KBM-7 (cell line): Measurements from ENCODE around the gene CYTL1.

Experiments used
- DNase-seq: peaks from one replicate; pipeline ENCODE4 v3.0.0-alpha.2; 2015
- in situ Hi-C: fragments of 300-500 bp; cut with MboI; formaldehyde crosslinking; loops from 2 replicates; pipeline ENCODE4 v1.14.3; 2020; ENCODE audit warnings: low sequenced_read_pairs, low pct_unique_long_range_greater_than_20kb, mixed read lengths

CYTL1 gene

DNA sequence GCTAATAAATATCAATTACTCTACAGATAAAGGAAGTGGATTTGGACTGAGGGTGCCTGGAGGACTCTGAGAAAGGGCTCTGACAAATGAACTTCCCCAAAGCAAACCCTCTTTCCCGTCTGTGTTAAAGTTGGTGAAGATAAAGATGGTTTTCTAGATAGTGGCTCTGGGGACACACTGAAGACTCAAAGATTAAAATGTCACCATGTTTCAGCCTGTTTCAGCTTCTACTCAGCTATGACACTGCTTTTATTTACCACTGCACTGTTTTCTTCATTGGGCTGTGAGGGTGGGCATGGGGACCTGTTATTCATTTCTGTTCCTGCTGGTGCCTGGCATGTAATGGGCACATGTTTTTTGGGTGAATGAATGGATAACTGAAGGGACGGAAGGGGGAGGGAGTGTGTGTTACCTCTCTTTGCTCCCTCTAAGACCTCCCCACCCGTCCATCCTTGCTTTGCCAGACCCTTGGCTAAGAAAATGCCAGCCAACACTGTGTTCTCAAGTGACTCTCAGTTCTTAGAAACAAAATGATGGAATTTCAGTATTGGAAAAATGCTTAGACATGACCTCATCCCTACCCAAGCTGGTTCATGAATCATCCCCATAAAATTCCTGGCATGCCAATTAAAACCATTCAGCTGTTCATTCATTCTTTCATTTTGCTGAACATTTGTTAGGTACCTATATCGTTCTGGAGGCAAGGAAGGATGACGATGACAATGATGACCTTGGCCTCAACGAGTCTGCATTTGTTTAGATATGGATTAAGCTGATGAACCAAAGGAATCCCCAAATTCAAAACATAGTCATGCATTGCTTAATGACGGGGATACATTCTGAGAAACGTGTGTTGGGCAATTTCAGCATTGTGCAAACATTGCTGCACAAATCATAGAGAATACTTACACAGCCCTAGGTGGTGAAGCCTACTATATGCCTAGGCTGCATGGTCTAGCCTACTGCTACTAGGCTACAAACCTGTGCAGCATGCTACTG is 18.6 kb upstream of the CYTL1 start:
- peak; percentile 80 for DNase-seq

DNA sequence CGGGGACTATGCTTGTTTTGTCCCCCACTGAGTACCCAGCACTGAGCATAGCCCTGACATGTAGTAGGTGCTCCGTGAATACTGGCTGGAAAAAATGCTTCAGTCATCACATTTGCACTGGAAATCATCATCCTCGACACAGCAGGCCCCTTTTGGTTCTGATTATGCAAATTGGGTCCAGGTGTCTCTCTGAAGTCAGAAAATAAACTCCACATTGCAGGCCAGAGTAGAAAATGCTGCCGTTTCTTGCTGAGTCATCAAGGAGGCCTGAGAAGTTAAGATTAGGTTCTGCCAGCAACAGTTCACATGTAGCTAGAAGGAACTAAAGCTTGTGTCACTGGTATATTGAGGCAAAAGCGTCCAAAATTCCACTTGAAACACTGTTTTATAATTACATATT is 17.0 kb upstream of the CYTL1 start:
- in situ Hi-C loops: no loop called here
- peak; percentile 69 for DNase-seq

More for the DNA sequence above, 18.6 kb upstream of the CYTL1 start:
- in situ Hi-C loops: no loop called here

DNA sequence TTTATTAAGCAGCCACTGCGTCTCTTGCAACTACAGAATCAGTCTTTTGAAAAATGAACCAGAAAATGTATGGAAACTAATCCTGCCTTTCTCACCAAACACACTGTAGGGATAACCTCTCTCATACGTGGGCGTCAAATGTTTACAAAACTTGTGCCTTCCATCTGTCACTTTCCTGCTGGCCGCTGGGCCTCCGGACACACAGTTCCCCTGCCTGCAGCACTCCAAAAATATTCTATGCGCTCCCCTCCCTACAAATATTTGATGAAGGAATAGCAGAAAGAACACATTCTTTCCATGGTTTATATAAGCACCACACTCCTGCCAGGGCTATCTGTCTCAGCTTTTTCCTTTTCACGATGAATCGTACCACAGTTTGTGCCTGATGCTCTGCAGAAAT is 14.9 kb upstream of the CYTL1 start:
- in situ Hi-C loops: no loop called here
- DNase-seq: no peak

DNA sequence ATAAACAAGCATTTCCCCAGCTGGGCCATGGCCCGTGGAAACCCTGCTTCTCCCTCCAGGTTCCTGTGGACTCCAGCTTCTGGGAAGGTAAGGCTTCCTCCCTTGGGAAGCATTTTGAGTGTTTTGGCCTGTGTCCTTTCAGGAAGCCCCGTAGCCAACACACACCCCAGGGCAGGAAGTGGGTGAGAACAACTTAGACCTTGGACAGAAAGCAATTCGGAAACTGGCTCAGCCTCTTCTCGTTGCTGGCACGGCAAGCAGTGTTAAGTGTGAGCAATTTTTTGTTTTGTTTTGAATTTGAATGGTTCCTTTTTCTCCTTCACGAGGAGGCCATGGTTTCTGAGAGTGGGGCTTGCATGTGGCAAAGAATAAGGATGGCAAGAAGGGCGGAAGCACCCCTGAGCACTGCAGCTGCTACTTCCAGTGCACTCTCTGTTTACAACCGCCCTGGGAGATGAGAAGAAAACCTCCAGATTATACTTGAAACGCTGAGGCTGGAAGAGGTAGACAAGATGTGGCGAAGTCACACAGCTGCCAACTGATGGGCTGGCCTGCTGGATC is 14.1 kb upstream of the CYTL1 start:
- DNase-seq: peak; percentile 77
- in situ Hi-C loops: no loop called here

DNA sequence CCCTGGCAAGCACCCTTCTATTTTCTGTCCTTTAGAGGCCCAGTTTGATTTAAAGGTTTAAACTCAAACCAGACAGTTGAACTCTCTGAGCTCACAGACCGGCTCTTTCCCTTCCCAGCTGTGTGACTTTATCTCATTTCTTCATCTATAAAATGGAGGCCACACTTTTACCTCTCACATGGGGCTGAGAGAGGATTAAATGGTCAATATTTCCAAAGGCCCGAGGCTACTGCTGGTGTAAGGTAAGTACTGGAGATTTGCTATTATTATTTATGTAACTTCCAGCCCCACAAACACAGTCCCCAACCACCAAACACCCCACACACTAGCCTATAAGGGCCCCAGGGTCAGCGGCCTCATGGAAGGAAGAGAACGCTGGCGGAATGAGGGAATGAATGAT is 13.6 kb upstream of the CYTL1 start:
- in situ Hi-C loops: no loop called here
- no peak for DNase-seq

DNA sequence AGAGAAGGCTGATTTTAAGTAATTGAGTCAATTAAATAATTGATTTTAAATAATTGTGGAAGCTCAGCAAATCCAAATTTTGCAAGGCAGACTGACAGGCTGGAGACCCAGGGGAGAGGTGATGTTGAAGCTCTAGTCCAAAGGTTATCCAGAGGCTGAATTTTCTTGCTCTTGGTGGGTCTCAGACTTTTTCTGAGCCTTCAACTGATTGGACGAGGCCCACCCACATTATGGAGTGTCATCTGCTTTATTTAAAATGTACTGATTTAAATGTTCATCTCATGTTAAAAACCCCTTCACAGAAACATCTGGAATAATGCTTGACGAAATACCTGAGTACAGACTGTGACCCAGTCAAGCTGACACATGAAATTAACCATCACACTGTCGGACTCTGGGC is 11.7 kb upstream of the CYTL1 start:
- no peak for DNase-seq
- in situ Hi-C loops: no loop called here

DNA sequence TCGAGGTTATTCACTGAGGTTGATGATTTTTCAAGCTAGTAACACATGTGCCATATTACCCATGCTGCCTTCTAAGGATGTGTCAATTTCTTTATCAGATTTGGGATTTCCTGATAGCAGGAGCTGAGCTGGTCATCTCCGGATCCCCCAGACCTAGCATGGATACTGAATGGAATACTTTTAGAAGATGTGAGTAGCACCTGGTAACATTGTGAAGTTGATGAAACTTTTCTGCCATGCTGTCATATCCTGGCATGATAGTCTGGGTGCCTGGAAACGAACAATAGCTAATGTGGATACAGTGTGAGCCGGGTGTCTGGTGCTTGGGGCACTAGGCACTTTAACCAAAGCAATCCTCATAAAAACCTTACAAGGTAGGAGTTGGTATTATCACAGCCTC is 11.0 kb upstream of the CYTL1 start:
- in situ Hi-C loops: no loop called here
- DNase-seq: no peak

DNA sequence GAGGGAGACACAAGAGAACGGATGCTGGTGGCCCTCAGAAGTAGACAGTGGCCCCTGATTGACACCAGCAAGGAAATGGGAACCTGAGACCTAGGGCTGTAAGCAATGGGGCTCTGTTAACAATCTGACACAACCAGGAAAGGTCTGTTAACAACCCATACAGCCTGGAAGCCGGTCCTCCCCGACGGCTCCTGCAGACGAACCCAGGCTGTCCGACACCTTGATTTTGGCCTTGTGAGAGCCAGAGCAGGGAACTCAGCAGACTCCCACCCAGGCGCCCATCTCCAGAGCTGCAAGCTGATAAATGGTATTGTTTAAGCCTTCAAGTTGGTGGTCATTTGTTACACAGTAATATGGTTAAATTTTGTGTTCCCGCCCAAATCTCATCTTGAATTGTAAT is 10.2 kb upstream of the CYTL1 start:
- in situ Hi-C loops: no loop called here
- no peak for DNase-seq

DNA sequence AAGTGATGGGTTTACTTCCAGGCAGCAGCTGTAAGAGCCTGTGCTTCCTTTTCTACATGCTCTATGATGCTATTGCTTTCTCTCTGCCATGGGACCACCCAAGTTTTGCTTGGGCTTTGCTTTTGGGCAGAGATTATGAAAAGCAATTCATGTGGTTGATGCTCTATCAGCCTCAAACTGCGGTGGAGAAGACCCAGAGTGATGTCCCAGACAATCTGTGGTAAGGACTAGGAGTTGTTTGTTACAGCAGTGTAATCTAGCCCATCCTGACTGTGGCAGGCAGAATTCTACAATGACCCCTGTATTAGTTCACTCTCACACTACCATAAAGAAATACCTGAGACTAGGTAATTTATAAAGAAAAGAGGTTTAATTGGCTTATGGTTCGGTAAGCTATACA is 9.2 kb upstream of the CYTL1 start:
- in situ Hi-C loops: no loop called here
- no peak for DNase-seq

DNA sequence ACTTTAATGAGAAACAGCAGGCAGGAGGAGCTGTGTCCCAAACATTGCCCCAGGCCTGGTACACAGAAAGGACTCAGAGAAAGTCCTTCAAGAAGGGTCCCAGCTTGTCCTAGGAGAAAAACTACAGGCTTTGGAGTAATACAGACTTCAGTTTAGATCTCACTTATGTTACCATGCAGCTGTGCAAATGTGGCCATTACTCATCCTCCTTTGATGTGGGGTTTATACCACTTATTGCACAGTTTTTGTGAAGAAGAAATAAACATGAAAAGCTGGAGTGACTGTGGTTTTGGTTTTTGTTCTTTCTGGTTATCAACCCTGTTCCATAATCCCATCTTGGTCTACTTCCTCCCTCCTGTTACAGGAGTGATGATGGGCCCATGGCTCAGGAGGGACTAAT is 8.1 kb upstream of the CYTL1 start:
- DNase-seq: no peak
- in situ Hi-C loops: no loop called here

DNA sequence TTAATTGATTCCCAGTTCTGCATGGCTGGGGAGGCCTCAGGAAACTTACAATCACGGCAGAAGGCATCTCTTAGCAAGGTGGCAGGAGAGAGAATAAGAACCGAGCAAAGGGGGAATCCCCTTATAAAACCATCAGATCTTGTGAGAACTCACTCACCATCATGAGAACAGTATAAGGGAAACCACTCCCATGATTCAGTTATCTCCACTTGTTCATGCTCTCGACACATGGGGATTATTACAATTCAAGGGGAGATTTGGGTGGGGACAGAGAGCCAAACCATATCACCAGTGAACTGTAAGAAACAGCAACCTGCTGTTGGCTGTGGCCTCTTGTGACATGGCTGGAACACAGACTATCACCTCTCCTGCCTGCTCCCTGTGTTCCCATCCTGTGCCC is 7.1 kb upstream of the CYTL1 start:
- in situ Hi-C loops: no loop called here

DNA sequence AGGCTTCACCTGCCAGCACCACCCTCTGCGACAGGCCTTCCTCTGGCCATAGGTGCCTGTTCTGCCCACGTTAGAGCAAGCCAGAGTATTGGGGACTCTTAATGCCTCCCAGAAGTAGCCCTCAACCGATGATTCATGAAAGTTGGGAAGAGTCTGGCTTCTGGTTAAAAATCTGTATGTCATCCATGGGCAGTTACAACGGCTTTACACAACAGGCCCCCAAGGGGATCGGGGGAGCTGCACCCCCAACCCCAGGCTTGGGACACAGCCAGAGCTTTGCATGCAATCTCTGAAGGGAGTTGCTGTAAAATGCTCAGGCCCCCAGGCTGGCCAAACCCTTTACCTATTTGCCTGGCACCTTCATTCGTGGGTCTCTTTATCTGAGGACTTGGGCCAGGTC is 5.4 kb upstream of the CYTL1 start:
- no peak for DNase-seq

More for the DNA sequence above, 7.1 kb upstream of the CYTL1 start:
- no peak for DNase-seq

DNA sequence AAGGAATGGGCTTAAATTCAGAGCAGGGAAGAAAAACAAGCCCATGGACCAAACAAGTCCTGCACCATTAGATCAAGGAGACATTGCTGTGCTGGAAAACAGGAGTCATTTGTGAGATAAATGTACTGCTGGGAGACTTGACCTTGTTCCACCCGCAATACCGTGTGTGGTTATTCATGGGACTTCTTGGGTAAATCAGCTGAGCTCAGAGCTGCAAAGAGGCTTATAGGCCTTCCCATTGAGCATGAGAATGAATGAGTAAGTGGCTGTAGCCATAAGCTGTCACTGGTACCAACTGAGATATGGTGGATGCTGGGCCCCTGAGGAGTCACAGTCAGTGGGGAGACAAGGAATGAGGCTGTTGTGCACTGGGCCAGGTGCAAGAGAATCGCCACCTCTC is 2.3 kb upstream of the CYTL1 start:
- in situ Hi-C loops: no loop called here
- no peak for DNase-seq

More for the DNA sequence above, 5.4 kb upstream of the CYTL1 start:
- in situ Hi-C loops: no loop called here

DNA sequence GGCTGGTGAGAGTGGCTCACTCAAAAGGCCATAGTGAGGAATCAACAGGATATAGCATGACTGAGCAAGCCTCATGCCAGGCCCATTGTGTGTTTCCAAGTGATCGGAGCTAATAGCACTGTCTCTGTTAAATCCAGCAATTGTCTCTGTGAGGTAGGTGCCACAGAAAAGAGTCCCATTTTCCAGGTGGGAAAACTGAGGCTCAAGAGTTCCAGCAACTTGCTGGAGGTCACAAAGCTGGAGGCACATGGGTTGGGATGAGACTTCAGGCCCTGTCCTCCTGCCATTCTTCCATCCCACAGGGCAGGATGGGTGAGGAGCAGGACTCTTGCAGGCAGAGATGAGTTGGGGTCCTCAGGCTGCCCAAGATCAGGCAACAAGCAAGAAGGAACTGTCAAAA is 1.1 kb upstream of the CYTL1 start:
- in situ Hi-C loops: no loop called here
- no peak for DNase-seq

DNA sequence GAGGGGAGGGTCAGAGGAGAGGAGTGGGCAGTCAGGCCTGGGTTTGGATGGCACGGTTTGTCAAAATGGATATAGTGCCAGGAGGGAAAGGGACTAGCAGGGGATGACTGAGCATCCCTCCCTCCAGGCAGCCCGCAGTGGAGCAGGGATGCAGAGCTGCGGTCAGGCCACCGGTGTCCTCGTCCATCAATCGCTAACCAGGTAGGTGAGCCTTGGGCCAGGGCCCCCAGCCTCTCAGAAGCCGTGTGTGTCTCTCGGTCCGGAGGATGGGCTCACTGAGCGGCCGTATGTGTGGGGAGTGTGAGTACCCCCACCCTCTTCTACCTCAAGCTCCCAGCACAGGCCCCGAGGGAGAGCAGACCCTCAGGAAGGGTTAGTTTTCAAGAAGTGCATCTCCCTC is 538 bp upstream of the CYTL1 start:
- DNase-seq: no peak

DNA sequence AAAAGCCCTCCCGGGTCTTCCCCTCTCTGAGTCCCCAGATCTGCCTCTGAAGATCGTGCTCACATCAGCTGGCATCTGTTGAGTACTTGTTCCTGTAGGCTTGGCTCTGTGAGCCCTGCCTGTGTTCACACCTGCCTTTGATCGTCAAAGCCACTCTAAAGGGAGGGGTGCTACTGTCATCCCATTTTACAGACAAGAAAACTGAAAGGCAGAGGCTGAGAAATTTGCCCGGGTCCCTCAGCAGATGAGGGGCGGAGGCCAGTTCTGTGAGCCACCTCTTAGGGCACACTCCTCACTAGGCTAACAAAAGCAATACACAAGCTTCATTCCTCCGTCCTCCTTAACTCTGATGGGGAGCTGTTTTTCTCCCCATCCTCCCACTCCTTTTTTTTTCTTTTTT is 655 bp downstream of the CYTL1 start:
- no peak for DNase-seq
- in situ Hi-C loops: no loop called here

More for the DNA sequence above, 538 bp upstream of the CYTL1 start:
- in situ Hi-C loops: no loop called here

DNA sequence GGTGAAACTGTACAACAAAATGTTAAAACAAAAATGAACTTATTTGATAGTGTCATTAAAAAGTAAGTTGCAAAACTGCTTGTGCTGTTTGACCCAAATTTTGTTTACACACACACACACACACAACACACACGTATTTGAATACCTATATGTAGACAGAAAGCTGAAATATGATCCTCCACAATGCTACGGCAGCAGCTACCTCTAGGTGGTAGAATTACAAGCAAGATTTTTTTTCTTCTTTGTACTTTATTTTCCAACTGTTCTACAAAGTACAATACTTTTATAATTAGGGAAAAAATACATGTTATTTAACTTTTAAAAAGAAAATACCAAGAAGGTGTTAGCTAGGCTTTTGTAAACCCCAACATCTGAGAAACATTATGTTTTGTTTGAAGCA is 1.2 kb downstream of the CYTL1 start:
- in situ Hi-C loops: no loop called here
- no peak for DNase-seq

DNA sequence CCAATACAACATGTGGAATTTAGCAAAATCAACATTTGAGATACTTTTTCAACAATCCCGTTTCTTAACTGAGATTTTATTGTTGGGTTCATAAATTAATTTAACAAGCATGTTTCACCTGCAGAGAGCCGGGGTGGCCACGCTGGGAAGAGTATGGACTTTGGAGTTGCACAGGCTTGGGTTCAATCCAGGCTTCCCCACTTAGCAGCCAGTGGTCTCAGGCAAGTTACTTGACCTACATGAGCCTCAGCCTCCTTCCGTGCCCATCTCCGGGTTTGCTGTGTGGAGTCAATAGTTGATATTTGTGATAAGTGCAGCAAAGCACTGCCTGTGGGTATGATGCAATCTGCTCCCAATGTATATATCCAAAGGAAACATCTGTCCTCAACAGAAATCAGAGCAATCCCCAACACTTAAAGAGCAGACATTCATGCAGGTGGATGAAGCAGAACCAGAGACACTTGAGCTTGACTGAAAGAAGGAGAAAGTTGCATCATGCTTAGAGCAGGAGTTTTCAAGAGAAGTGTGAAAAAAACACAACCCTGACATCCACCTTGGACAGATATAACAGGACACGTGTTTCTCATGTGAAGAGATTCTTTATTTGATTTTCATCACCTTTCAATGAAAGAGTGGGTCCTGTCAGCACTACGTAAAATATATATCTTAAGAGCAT is 5.1 kb downstream of the CYTL1 start:
- DNase-seq: peak; percentile 82
- in situ Hi-C loops: no loop called here

DNA sequence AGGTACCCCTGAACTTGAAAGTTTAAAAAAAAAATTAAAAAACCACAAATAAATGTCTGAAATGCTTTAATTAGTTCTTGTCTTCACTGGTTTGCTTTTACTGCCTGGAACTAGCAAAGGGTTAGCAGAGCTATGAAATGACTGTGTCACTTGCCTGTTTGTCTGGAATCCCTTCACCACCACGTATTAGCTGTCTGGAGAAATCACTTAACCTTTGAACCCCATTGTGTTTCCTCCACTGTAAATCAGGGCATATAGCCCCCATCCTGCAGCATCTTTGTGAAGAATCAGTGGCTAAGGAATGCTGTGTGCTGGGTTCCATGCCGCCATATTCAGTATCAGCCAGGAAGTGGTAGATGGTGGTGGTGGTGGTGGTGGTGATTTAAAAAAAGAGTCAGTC is 6.3 kb downstream of the CYTL1 start:
- DNase-seq: no peak
- in situ Hi-C loops: no loop called here

DNA sequence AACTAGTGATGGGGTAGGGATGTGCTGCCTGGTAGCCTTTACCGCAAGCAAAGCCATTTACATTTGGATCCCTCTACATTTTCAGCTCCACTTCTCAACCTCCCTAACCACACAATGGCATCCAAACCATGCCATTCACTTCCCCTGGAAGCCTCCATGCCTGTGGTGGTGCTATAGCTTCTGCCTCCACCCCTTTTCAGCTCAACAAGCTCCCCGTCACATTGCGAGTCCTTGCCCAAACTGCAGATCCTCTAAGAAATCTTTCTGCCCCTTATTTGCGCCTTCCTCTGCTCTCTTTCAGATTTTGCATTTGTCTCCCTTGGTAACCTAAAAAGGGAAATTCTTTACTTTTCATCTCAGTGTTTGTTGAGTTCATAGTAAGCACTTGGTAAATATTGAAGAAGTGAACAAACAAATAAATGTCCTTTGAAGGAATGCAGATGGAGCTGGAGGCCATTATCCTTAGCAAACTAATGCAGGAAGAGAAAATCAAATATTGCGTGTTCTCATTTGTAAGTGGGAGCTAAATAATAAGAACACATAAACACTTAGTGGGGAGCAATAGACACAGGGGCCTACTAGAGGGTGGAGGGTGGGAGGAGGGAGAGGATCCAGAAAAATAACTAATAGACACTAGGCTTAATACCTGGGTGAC is 6.9 kb downstream of the CYTL1 start:
- DNase-seq: no peak
- in situ Hi-C loops: no loop called here
